ENCODE results near the gene FKBP15.

FKBP15 gene

DNA sequence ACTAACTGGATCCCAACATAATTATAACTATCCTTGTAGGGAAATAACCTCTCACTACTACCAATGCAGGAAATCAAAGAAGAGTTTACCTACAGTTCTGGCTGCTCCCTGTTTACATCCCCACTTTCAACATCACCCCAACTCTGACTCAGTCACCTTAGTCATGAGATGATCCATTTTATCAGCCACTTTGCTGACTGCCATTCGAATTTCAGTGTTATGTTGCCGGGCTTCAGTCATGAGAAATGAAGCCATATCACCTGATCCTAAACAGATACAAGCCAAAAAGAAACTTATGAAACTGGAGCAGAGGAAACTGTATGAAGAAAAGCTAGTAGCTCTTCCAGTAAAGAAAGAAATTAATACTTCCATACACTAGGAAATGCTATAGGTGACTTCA, 36.5 kb downstream of the FKBP15 start:
- no peak for DNase-seq (ENCODE audit: low read depth in 3 of 3)

DNA sequence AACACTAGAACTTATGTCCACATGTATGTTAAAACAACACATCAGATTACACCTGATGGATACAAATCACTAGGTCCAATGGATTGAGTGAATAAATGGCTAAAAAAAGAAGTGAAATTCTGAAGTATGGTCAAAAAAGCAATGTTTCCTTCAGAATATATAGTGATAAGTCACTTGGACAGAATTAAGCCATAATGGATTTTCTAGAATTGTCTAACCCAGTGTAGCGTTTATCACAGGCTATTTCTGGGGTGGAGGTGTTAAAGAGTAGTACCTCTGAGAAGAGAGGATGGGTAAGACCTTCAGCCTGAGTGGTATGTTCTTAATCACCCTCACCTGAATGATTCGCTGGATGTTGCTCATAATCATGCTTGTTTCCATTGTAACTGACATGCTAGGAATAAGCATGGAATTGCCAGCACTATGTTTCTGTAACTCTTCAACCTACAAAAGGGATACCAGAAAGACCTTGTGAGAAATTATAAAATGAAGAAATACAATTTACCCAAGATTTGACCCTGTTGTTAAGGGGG, 37.1 kb downstream of the FKBP15 start:
- no peak for DNase-seq (ENCODE audit: low read depth in 3 of 3)

DNA sequence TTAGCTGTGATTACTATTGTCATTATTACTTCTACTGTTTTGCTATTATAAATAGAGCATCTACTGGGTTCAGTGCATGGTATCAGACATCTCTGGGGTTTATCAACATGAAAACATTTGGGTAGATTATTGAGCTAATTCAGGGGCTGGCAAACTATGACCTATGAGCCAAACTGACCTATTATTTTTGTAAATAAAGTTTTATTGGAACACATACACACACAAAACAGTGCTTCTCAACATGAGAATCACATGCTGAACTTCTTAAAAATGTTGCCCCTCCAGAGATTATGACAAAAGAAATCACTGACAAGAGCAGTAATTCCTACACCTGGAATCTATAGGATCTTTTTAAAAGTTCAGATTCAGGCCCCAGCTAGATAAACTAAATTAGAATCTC, 39.9 kb downstream of the FKBP15 start:
- DNase-seq (ENCODE audit: low read depth in 3 of 3), result no peak

- no peak for DNase-seq (ENCODE audit: low read depth in 3 of 3)
These were observed 41.2 kb downstream of the FKBP15 start for GRCh38 chr9:113179839-113180238.

DNA sequence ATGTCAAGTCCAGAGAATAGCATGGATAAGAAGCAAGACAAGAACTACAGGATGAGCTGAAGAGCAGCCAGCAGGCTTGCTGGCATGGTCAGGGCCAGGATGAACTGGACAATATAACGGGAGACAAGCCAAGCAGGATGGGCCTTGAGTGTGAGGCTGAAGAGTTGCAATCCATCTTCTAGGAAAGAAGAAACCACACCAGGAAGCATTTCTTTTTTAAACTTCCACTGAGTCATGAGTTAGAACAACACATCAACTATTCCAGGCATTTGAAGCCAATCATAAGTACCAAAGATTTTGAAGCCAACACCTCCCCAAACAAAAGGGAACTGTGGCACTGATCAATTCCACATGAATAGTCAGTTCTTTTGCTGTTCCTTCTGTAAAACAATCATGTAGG, 43.0 kb downstream of the FKBP15 start:
- DNase-seq (ENCODE audit: low read depth in 3 of 3), result no peak

DNA sequence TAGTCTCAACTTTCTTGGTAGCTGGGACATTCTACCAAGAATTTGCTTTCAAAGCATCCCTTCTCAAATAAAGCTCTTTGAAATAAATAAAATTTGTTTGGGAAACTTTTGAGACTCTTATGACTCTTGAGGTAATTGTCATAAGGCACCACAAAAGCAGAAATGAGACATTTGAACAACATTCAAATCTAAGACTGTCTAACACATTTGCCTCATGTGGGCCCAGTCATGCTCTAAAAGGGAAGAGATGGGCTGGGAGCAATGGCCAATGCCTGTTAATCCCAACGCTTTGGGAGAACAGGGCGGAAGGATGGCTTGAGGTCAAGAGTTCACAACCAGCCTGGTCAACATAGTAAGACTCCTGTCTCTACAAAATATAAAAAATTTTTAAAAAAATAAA, 43.8 kb downstream of the FKBP15 start:
- no peak for DNase-seq (ENCODE audit: low read depth in 3 of 3)

DNA sequence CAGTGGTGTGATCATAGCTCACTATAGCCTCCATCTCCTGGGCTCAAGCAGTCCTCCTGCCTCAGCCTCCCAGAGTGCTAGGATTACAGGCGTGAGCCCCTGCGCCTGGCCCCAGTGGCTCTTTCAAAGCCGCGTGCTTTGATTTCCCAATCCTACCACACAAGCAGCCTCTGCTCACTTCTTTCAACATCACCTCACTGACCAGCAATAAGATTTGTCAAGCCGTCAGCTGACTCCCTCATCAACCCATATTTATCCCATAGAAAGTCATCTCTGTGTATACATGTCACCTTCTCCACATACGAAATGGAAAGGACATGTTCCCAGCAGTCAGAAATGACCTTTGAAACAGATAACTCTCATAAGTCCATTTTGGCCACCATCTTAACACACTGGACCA, 44.3 kb downstream of the FKBP15 start:
- no peak for DNase-seq (ENCODE audit: low read depth in 3 of 3)

DNA sequence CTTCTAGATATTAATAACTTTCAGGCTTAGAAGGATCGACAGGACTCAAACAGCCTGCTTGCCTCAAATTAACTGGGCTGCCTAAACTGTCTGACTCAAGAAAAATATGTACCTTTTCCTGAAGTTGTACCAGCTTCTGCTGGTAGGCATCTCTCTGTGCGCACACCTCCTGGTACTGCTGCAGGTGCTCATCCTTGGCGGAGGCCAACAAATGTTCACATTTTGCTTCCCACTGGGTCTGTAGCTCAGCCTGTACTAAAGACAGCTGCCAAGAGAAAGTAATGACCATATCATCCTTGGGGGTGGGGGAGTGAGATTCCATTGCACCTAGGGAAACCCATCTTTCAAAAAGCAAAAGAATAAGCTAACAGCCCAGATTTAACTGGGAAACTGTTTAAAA, 47.7 kb downstream of the FKBP15 start:
- DNase-seq (ENCODE audit: low read depth in 3 of 3), result no peak

DNA sequence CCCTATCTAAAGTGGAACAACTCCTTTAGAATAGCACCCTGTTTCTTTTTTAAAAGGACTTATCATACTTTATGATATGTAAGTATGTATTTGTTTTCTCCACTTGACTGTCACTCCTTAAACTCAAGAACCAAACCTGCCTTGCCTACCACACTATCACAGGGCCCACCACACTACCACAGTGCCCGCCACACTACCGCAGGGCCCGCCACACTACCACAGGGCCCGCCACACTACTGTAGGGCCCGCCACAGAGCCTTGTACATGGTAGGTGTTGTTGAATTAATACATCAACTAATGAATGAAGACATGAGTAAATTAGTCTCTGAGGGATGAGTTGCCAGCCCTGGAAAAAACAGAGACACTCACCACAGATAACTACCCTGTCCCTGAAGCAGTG, 52.3 kb downstream of the FKBP15 start:
- DNase-seq (ENCODE audit: low read depth in 3 of 3), result no peak

DNA sequence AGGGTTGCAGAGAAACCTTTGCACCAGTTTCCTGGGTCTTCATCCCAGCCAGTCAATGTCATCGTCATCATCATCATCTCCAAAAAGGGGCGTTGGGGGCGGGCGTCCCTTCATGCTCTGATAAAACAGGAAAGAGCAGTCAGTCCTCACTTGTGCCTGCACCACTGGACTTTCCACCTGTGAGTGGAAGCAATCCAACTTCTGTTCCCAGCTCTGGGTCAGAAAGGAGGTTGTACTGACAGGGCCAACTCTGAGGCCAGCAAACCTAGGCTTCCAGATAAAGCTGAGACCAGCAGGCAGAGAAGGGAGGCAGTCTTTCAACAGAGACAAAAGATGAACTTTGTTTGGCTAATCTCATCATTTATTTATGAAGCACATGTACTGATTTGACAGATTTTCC, 55.0 kb downstream of the FKBP15 start:
- DNase-seq (ENCODE audit: low read depth in 3 of 3), result no peak

GRCh38 chr9:113164536-113165300, 56.4 kb downstream of the FKBP15 start:
- DNase-seq (ENCODE audit: low read depth in 3 of 3), result no peak

DNA sequence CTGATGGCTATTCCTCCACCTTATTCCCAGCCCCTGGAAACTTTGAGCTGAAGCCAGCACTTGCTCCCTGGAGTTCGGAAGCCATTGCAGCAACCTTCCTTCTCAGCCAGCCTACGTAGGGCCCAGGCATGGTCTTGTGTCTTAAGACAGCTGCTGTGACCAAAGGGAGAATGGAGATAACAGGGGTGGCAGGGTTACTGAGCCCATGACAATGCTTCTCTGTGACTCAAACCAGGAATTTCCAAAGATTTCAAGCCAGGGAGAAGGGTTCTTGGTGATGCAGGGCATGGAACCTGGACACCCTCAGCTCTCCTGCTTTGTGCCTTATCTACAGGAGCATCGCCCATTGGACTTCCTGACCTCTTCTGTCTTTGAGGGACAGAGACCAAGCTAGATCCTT, 58.1 kb downstream of the FKBP15 start:
- no peak for DNase-seq (ENCODE audit: low read depth in 3 of 3)

GRCh38 chr9:113160571-113160970, 60.5 kb downstream of the FKBP15 start:
- DNase-seq (ENCODE audit: low read depth in 3 of 3), result no peak

- no peak for DNase-seq (ENCODE audit: low read depth in 3 of 3)
These were observed 62.6 kb downstream of the FKBP15 start for GRCh38 chr9:113158446-113158845.

DNA sequence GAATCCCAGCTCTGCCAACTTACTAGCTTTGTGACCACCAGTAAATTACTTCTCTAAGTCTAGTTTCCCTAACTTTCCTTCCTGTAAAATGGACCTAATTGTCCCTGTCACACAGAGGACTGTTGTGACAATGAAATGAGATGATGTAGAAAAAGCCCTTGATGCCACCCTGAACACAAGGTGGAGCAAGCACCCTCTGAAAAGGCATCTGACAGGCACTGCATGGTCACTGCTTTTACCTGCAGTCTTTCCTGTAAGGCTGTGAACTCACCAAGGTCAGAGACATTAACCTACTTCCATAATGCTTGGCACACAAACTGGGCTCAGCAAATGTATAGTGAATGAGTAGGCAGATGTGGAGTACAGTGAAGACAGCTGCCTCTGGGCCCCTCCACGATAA, 64.2 kb downstream of the FKBP15 start:
- no peak for DNase-seq (ENCODE audit: low read depth in 3 of 3)

DNA sequence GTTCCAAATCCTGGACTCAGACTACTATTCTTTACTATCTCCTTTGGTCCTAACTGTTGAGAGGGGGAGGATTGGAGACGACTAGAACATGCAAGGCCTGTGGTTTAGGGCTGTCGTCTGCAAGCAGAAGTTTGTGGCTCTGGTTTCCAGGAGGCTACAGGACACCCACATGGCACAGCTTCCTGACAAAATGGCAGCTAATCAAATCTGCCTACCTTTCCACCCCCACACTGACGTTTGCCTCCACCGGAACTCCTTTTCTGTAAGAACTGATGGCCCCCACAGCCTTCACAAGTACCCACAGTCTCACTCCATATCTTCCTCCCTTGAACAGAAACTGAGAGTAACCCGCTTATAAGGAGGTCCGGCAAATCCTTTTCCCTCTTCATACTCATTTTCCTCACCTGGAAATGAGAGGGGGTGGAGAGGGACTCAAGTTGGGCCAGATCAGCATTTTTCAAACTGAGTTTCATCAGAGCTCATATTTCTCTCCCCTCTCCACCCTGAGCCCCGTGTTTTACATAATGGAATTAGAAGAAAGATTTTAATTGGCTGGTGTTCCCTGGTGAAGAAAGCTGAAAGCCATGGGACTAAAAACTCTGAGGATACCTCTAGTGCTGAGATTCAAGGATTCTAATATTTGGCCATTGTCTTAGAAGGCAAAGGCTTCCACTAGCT, 65.0 kb downstream of the FKBP15 start:
- peak in 1 of 3 experiments; percentile 32 for DNase-seq (ENCODE audit: low read depth in 3 of 3)

GRCh38 chr9:113154946-113155345, 66.1 kb downstream of the FKBP15 start:
- DNase-seq (ENCODE audit: low read depth in 3 of 3), result no peak

GRCh38 chr9:113154471-113154870, 66.6 kb downstream of the FKBP15 start:
- no peak for DNase-seq (ENCODE audit: low read depth in 3 of 3)

- no peak for DNase-seq (ENCODE audit: low read depth in 3 of 3)
These were observed 67.5 kb downstream of the FKBP15 start for GRCh38 chr9:113153599-113153998.

DNA sequence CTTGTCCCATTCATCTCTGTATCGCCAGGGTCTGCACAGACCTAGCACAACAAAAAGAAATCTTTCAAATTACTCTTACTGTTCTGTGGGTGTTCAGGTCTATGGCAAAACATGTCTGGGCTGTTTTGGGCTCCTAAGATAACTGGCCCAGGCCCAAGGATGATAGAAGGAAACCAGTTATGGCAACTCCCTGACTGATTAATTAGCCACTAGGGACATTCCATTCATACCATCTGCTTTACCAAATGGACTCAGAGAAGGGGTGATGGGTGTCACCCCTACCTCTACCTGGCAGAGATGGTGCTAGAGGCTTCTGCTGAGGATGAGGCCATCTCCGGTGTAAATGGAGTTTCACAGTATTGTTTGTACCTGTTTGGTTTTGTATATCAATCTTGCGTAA, 68.4 kb downstream of the FKBP15 start:
- no peak for DNase-seq (ENCODE audit: low read depth in 3 of 3)

GRCh38 chr9:113151696-113152630, 69.1 kb downstream of the FKBP15 start:
- DNase-seq (ENCODE audit: low read depth in 3 of 3), result no peak

Measured in stimulated activated CD4-positive, alpha-beta T cell treated with anti-CD3 and anti-CD28 coated beads, TNF-alpha, amount 100 ng/mL, for 24 hours (primary cell).